Osteocyte (in vitro differentiated cells): Measurements from ENCODE around the gene RABL6. TPM values are rescaled to one million over a fixed set of nuclear protein-coding genes. Genes with fewer than 3 reads are reported as not detected.
A peak's percentile ranks its signal among the peaks of the same experiment; 100 is the strongest.
"Not testable (repeated sequence)": the region's sequence is repeated elsewhere in the genome, so short reads cannot be mapped to it uniquely, and the experiment has no call there.

Experiments
- DNase-seq: peaks from one replicate; pipeline ENCODE4 v3.0.0; 2021; ENCODE audit warnings: mixed read lengths; ENCODE audit not compliant: unreplicated experiment; ENCODE audit errors: extremely low spot score
- H3K27ac Mint-ChIP-seq: one replicate; pipeline ENCODE4 v1.8.0; 2021; ENCODE audit warnings: mild to moderate bottlenecking, mixed read lengths; ENCODE audit not compliant: unreplicated experiment
- H3K27me3 Mint-ChIP-seq: one replicate; pipeline ENCODE4 v1.8.0; 2021; ENCODE audit warnings: mixed read lengths; ENCODE audit not compliant: unreplicated experiment
- H3K36me3 Mint-ChIP-seq: one replicate; pipeline ENCODE4 v1.8.0; 2021; ENCODE audit warnings: mixed read lengths; ENCODE audit not compliant: unreplicated experiment
- H3K4me1 Mint-ChIP-seq: one replicate; pipeline ENCODE4 v1.8.0; 2021; ENCODE audit warnings: mixed read lengths; ENCODE audit not compliant: unreplicated experiment
- H3K4me3 Mint-ChIP-seq: one replicate; pipeline ENCODE4 v1.8.0; 2021; ENCODE audit warnings: mild to moderate bottlenecking, moderate library complexity, mixed read lengths; ENCODE audit not compliant: unreplicated experiment
- H3K9me3 Mint-ChIP-seq: one replicate; pipeline ENCODE4 v1.8.0; 2021; ENCODE audit warnings: mixed read lengths; ENCODE audit not compliant: unreplicated experiment
- CTCF ChIP-seq: fragments of 200-600 bp; sonication (generic); IDR thresholded peaks from 2 replicates; pipeline ENCODE4 v1.5.0; 2021; ENCODE audit warnings: antibody characterized with exemption, mild to moderate bottlenecking, moderate library complexity
- total RNA-seq: library from RNA; stranded (reverse); gene quantifications from 2 replicates; pipeline ENCODE4 v1.2.1, GENCODE V29; 2021

Gene RABL6
- total RNA-seq, 1 donor from 2014 or later, result 84.7 TPM

GRCh38 chr9:136764301-136764891, 43.4 kb upstream of the RABL6 start, which contains the start of gene LCN15:
TSS of gene LCN15 (minus strand) at chr9:136764518. CDS start at chr9:136764488, 30 bp downstream.
- peaks cover 2% of the 10 kb centered on the region for H3K4me1 Mint-ChIP-seq
- no peaks in the 10 kb centered on the region for H3K36me3 Mint-ChIP-seq
- DNase-seq, result no peak
- peaks cover 6% of the 10 kb centered on the region for H3K27me3 Mint-ChIP-seq
- H3K9me3 Mint-ChIP-seq, result no peaks in the 10 kb centered on the region
- no peak within 1 kb of the TSS for H3K27ac Mint-ChIP-seq
- H3K4me3 Mint-ChIP-seq, result no peak within 1 kb of the TSS
- TF ChIP-seq CTCF, result no peak

GRCh38 chr9:136765041-136765440, 42.7 kb upstream of the RABL6 start:
- Mint-ChIP-seq H3K4me1 (peaks cover 3% of the 10 kb centered on the region), H3K27ac (no peak overlapping the region), H3K27me3 (peaks cover 6% of the 10 kb centered on the region), H3K9me3 (no peaks in the 10 kb centered on the region), H3K4me3 (no peak overlapping the region), H3K36me3 (no peaks in the 10 kb centered on the region)
- DNase-seq, result no peak
- no peak for TF ChIP-seq CTCF

GRCh38 chr9:136765745-136766409, 41.9 kb upstream of the RABL6 start:
- H3K4me3 Mint-ChIP-seq, H3K27me3 Mint-ChIP-seq, DNase-seq, H3K9me3 Mint-ChIP-seq, H3K36me3 Mint-ChIP-seq, H3K4me1 Mint-ChIP-seq, H3K27ac Mint-ChIP-seq: not testable (repeated sequence)

GRCh38 chr9:136766410-136767120, 41.2 kb upstream of the RABL6 start:
- peak; percentile 62 for TF ChIP-seq CTCF
- H3K27ac Mint-ChIP-seq, H3K4me1 Mint-ChIP-seq, DNase-seq, H3K4me3 Mint-ChIP-seq, H3K36me3 Mint-ChIP-seq, H3K27me3 Mint-ChIP-seq, H3K9me3 Mint-ChIP-seq: not testable (repeated sequence)

- H3K4me1 Mint-ChIP-seq, result peaks cover 3% of the 10 kb centered on the region
- peaks cover 4% of the 10 kb centered on the region for H3K9me3 Mint-ChIP-seq
- peaks cover 6% of the 10 kb centered on the region for H3K27me3 Mint-ChIP-seq
- H3K4me3 Mint-ChIP-seq, result no peak overlapping the region
- TF ChIP-seq CTCF, result peak; percentile 50
- H3K36me3 Mint-ChIP-seq, result no peaks in the 10 kb centered on the region
- no peak for DNase-seq
- H3K27ac Mint-ChIP-seq, result no peak overlapping the region
Measured at GRCh38 chr9:136769710-136770191, 38.0 kb upstream of the RABL6 start.
